Measurements from ENCODE around the gene MSANTD1.

The MSANTD1 gene

DNA sequence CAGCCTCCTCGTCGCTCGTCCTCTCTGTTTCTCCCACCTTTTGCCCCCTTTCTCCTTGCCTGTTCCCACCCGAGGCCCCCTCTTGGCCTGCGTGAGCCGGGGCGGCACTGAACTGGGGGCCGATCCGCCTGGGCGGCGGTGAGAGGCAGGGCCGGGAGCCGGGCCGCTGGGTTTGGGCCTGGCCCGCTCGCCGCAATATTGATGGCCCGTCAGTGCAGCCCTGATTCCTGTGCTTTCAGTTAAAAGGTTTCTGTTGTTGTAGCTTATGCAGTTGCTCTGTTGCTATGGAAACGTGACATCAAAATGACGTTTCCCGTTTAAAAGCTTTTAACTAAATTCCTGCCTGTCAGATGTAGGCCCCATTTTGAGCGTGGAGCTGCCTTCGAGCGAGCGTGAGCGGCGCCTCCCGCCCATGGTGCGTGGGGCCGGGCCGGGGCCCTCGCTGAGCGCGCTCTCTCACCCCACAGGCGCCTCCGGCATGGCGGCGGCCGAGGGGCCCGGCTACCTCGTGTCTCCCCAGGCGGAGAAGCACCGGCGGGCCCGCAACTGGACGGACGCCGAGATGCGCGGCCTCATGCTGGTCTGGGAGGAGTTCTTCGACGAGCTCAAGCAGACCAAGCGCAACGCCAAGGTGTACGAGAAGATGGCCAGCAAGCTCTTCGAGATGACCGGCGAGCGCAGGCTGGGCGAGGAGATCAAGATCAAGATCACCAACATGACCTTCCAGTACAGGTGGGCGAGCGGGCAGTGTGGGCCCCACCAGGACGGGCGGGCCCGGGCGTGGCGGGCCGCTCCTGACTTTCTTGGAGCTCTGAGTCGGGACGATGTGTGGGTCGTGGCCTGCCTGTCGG lies at the start of gene MSANTD1:
MSANTD1 (plus strand) TSS at position 349 of the 851 bp plus-strand sequence; CDS start at position 413, 64 bp downstream.
- H3K4me3 ChIP-seq (ENCODE audit: control insufficient read depth, low read depth, low read length) = no peak within 1 kb of the TSS
- peak; percentile 51 for DNase-seq (ENCODE audit: low read depth)
- TF ChIP-seq, protein P1, sequence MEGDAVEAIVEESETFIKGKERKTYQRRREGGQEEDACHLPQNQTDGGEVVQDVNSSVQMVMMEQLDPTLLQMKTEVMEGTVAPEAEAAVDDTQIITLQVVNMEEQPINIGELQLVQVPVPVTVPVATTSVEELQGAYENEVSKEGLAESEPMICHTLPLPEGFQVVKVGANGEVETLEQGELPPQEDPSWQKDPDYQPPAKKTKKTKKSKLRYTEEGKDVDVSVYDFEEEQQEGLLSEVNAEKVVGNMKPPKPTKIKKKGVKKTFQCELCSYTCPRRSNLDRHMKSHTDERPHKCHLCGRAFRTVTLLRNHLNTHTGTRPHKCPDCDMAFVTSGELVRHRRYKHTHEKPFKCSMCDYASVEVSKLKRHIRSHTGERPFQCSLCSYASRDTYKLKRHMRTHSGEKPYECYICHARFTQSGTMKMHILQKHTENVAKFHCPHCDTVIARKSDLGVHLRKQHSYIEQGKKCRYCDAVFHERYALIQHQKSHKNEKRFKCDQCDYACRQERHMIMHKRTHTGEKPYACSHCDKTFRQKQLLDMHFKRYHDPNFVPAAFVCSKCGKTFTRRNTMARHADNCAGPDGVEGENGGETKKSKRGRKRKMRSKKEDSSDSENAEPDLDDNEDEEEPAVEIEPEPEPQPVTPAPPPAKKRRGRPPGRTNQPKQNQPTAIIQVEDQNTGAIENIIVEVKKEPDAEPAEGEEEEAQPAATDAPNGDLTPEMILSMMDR (conservative IDR thresholded peaks at IDR 0.05; ENCODE audit: control insufficient read depth, insufficient read depth, low read depth, low read length) = no peak

DNA sequence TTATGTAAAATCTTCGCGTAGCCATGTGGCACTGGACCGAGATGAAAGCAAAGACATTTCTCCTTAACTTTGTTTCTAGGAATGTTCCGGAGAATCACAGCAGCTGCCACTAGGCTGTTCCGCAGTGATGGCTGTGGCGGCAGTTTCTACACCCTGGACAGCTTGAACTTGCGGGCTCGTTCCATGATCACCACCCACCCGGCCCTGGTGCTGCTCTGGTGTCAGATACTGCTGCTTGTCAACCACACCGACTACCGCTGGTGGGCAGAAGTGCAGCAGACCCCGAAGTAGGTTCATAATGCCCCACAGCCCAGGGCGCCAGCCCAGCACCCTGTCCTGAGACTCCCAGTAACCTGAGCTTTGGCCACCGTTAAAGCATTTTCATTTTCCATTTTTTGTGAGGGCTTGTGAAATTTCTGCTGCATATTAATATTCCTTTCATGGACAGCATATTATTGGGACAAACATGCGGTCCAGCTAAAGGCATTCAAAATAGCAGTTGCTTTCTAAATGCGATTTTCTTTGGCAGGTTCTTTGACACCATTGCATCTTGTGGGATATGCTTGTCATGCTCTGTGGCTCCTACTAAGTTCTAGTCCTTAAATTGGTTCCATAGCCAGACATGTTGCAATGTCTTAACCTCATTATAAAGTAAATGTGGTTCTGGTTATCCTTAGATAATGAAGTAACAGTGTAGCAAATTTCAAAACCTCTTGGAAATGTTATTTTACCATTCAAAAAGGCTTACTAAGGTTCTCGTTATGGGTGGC lies 49.1 kb upstream of the MSANTD1 start:
- no peak overlapping the region for H3K4me3 ChIP-seq (ENCODE audit: control insufficient read depth, low read depth, low read length)
- peak; percentile 59 for DNase-seq (ENCODE audit: low read depth)
- TF ChIP-seq, protein P1 (conservative IDR thresholded peaks at IDR 0.05; ENCODE audit: control insufficient read depth, insufficient read depth, low read depth, low read length) = no peak

DNA sequence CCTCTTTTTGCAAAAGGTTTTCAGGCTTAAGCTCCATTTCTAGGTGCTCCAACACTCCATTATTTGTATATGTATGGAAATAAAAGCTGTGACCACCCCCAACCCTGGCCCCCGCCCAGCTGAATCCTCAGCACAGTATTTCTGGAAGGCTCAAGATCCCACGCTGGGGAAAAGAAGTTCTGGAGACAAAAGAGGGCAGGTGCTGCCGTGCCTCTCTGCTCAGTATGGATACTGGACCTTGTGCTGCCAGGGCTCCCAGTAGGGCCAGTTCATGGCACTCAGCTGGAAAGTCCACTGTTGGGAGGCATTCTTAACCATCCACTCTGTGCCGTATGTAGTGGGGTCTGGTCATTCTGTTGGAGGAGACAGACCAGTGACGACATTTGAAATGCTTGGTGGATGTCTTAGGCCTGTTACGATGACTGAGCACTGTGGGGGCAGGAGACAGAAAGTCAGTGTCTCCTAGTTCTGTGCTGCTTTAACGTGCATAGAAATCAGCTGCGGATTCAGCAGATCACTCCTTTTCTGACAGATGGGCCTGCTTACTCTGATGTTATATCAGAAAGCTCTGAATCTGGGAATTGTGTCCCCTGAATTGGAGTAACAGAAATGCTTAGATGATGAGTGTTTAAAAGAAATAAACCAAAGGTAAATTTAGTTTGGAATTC lies 48.4 kb upstream of the MSANTD1 start:
- no peak for DNase-seq (ENCODE audit: low read depth)
- TF ChIP-seq, protein P1 (conservative IDR thresholded peaks at IDR 0.05; ENCODE audit: control insufficient read depth, insufficient read depth, low read depth, low read length) = no peak
- no peak overlapping the region for H3K4me3 ChIP-seq (ENCODE audit: control insufficient read depth, low read depth, low read length)

DNA sequence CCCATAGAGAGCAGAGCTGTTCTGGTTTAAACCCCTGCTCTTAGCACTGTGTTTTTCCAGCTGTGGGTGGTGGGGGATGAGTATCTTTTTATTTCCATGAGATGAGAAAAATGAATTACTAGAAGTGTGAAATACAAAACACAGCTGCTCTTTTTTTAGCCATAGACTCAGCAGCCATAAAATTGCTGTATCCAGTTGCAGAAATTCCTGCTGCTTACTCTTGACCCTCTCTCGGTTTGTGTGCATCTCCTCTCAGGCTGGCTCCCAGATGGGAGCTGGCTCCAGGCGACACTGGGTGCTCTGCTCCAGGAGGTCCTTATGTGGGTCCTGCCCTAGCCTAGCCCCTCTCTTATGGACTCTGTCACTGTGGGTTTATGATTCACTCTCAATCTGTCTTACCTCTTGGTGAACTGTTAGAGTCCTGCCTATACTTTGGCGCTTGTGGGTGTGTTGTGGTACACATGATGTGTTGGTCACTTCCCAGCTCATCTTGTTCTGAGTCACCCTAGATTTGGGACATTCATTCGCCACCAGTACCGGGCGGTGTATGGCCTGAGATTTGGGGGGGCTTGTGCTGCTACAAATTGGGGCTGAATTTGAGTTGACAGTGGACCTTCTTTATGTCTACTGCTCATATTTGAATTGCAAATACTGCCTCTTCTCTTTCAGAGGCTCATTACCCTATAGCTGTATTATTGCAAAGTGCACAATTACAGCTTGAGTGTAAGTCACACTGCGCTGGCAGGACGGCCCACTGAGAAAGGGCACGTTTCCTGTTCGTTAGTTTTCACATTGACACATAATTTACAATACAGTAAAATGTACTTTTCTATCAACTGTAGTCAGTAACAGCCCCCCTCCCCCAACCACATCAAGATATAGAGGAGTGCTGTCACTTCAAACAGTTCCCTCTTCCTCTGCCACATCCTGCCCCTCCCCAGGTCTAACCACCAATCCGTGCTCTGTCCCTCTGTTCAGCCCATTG lies 46.9 kb upstream of the MSANTD1 start:
- H3K4me3 ChIP-seq (ENCODE audit: control insufficient read depth, low read depth, low read length) = no peak overlapping the region
- TF ChIP-seq, protein P1 (conservative IDR thresholded peaks at IDR 0.05; ENCODE audit: control insufficient read depth, insufficient read depth, low read depth, low read length) = no peak
- peak; percentile 61 for DNase-seq (ENCODE audit: low read depth)

DNA sequence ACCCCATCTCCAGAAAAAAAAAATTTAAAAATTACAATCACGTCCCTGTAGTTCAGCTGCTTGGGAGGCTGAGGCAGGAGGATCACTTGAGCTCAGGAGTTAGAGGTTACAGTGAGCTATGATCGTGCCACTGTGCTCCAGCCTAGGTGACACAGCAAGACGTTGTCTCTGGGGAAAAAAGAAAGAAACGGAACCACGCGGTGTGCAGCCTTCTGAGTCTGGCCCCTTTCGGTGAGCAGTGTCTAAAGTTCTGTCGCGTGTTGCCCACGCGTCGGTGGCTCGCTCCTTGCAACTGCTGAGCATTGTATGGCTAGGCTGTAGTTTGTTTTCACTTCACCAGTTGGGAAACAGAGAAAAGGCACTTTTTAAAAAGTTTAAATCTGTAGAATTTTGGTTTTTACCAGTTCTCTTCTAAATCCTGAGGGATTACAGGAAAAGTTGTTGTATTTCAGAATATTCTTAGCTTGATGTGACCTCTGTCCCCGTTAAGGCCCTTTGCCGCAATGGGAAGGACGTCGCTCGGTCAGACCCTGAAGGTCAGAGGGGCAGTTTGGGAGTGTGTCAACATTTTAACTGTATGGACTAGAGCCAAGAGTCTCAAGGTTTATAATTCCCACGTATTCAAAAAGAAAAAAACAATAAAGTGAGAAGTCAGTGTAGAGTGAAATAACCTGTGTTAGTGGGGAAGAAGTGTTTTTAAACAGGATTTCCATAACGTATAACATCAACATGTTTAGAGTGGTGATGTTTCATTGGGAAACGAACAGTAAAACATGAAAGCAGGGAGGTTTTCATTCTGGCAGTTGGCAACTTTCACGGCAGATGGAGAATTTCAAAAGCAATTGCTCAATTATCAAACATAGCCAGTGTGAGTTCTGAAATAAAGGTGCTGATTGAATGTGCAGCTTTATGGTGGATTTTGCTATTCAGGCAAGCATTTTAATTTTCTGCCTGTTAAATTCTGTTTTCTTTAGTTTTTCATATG lies 45.8 kb upstream of the MSANTD1 start:
- DNase-seq (ENCODE audit: low read depth) = peak; percentile 2

More for the DNA sequence above, 45.8 kb upstream of the MSANTD1 start:
- H3K4me3 ChIP-seq (ENCODE audit: control insufficient read depth, low read depth, low read length) = no peak overlapping the region
- TF ChIP-seq, protein P1 (conservative IDR thresholded peaks at IDR 0.05; ENCODE audit: control insufficient read depth, insufficient read depth, low read depth, low read length) = no peak

Data from fibroblast of mammary gland (primary cell).